Measurements from ENCODE around the gene MARK2.

GRCh38 chr11:63814383-63814736, 24.6 kb upstream of the MARK2 start:
- TF ChIP-seq CTCF (optimal IDR thresholded peaks at IDR 0.05 in 1 of 3, IDR thresholded peaks at IDR 0.05 in 1 of 3, conservative IDR thresholded peaks at IDR 0.05 in 1 of 3; ENCODE audit: extremely low read depth in 1 of 3, insufficient read depth in 2 of 3, low read length in 3 of 3) (no peak), EZH2 (IDR thresholded peaks at IDR 0.05; ENCODE audit: low read length) (no peak)

Measured in keratinocyte (primary cell).